Measurements from ENCODE around the gene MYLK. TPM values are rescaled to one million over a fixed set of nuclear protein-coding genes. Genes with fewer than 3 reads are reported as not detected.

MYLK gene
- total RNA-seq, 2 donors from 2014 or later = 30.5 to 85.1 TPM

GRCh38 chr3:123795471-123796251 lies 88.5 kb downstream of the MYLK start:
- Histone ChIP-seq H3K27ac (no peak overlapping the region), H3K4me3 (no peak overlapping the region), H3K9me3 (no peaks in the 10 kb centered on the region), H3K36me3 (no peaks in the 10 kb centered on the region), H3K27me3 (no peaks in the 10 kb centered on the region), H3K4me1 (peaks cover 0 to 10% of the 10 kb centered on the region in 2 donors)
- DNase-seq (ENCODE audit: low spot score) = no peak
- no peak for TF ChIP-seq CTCF (IDR thresholded peaks at IDR 0.05)

GRCh38 chr3:123793425-123793824 lies 90.7 kb downstream of the MYLK start:
- Histone ChIP-seq H3K36me3 (no peaks in the 10 kb centered on the region), H3K4me1 (no peaks in the 10 kb centered on the region), H3K27me3 (no peaks in the 10 kb centered on the region), H3K27ac (no peak overlapping the region), H3K4me3 (no peak overlapping the region), H3K9me3 (no peaks in the 10 kb centered on the region)
- DNase-seq (ENCODE audit: low spot score) = no peak
- TF ChIP-seq CTCF (IDR thresholded peaks at IDR 0.05) = no peak

DNA sequence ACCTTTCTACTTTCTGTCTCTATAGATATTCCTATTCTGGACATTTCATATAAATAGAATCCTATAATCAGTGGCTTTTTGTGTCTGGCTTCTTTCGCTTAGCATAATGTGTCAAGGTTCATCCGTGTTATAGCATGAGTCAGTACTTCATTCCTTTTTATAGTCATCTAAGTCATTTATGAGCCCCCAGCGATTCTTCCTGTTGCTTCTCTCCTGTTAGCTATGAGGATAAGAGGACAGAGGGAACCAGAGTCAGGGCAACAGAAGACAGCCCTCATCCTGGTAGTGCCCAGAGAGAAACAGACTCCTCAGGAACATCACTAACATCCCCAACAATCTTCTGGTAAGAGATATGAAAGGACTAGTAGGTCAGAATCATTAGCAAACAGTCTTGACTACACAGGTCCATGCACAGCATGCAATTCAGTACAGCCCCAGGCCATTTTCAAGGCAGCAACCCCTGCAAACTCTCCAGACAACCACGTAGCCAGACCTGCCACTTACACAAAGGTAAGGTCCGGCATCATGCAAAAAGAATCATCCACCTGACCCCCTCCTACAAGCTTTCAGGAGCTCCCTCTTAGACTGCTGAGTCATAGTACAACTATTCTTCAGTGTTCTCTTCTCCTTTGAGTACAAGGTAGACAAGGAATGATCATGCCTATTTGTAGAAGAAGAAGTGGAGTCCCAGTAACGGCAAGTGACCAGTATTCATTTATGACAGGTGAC lies 91.5 kb downstream of the MYLK start:
- Histone ChIP-seq H3K9me3 (no peaks in the 10 kb centered on the region), H3K4me1 (no peaks in the 10 kb centered on the region), H3K36me3 (no peaks in the 10 kb centered on the region), H3K4me3 (no peak overlapping the region), H3K27ac (no peak overlapping the region), H3K27me3 (no peaks in the 10 kb centered on the region)
- DNase-seq (ENCODE audit: low spot score) = no peak
- TF ChIP-seq CTCF (IDR thresholded peaks at IDR 0.05) = no peak

DNA sequence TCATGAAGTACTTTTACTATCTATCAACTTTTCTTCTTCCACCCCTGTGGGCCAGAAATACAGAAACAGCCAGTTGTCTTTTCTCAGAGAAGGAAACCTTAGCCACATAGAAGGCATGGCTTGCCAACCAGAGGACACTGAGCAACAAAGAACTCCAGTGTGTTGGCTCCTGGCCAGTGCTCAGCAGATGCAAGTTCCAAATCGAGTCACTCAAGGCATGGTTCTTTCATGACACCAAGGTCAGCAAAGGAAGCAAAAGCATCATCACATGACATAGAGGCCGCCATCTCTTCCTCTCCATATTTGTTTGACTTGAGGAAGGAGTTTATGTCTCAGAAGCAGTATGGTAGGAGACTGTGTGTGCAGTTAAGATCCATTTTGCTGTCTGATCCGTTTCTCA lies 92.2 kb downstream of the MYLK start:
- DNase-seq (ENCODE audit: low spot score) = no peak
- Histone ChIP-seq H3K27ac (no peak overlapping the region), H3K4me1 (no peaks in the 10 kb centered on the region)

GRCh38 chr3:123791417-123791816 lies 92.7 kb downstream of the MYLK start:
- no peaks in the 10 kb centered on the region for H3K36me3 ChIP-seq
- no peaks in the 10 kb centered on the region for H3K27me3 ChIP-seq
- TF ChIP-seq CTCF (IDR thresholded peaks at IDR 0.05) = no peak
- no peak overlapping the region for H3K4me3 ChIP-seq
- no peak overlapping the region for H3K27ac ChIP-seq
- no peak for DNase-seq (ENCODE audit: low spot score)
- H3K4me1 ChIP-seq = no peaks in the 10 kb centered on the region
- no peaks in the 10 kb centered on the region for H3K9me3 ChIP-seq

More for the DNA sequence above, 92.2 kb downstream of the MYLK start:
- no peak for TF ChIP-seq CTCF (IDR thresholded peaks at IDR 0.05)
- no peaks in the 10 kb centered on the region for H3K27me3 ChIP-seq
- no peak overlapping the region for H3K4me3 ChIP-seq
- no peaks in the 10 kb centered on the region for H3K9me3 ChIP-seq
- H3K36me3 ChIP-seq = no peaks in the 10 kb centered on the region
